ENCODE data around the gene RBMS3. TPM values are rescaled to one million over a fixed set of nuclear protein-coding genes. Genes with fewer than 3 reads are reported as not detected.

RBMS3 gene
- total RNA-seq, 1 donor from 2014 or later: 13.2 TPM

DNA sequence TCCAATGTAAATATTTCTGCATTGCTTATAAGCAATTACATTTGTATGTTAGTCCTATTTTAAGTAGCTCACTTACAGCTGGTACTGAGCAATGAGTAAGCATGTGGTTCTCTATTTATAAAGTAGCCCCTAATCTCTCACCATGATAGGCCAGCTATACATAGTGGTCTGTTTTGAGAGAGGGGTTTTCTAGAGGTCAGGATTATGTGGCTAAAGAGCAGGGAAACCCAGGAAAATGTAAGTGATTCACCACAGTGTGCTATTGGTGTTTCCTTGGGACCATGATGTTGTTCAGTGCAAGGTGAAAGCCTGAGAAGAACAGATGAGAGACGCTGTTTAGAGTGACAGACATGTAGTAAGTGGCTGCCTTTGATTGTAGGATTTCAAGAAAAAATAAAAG, 26.4 kb downstream of the RBMS3 start:
- no peak overlapping the region for H3K4me3 ChIP-seq (ENCODE audit: low read depth, low read length)
- TF ChIP-seq, protein P1, sequence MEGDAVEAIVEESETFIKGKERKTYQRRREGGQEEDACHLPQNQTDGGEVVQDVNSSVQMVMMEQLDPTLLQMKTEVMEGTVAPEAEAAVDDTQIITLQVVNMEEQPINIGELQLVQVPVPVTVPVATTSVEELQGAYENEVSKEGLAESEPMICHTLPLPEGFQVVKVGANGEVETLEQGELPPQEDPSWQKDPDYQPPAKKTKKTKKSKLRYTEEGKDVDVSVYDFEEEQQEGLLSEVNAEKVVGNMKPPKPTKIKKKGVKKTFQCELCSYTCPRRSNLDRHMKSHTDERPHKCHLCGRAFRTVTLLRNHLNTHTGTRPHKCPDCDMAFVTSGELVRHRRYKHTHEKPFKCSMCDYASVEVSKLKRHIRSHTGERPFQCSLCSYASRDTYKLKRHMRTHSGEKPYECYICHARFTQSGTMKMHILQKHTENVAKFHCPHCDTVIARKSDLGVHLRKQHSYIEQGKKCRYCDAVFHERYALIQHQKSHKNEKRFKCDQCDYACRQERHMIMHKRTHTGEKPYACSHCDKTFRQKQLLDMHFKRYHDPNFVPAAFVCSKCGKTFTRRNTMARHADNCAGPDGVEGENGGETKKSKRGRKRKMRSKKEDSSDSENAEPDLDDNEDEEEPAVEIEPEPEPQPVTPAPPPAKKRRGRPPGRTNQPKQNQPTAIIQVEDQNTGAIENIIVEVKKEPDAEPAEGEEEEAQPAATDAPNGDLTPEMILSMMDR (conservative IDR thresholded peaks at IDR 0.05; ENCODE audit: low read depth, low read length): no peak
- no peak for DNase-seq (ENCODE audit: low read depth)

DNA sequence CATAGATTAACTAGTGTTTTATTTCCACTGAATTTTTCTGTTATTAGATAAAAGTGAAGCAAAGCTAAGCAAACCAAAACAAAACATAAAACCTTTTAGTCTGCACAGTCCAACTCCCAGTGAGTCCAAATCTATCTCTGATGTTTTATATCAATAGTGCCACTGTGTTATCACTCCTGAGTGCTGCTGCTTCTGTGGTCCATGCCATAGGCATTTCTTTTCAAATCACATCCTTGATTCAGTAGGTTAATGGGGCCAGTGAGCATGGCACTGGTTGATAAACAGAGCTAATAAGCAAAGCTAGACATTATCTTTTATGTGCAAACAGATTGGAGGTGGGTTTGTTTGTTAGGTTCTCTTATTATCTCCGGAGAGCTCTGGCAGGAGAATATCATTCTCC, 30.0 kb downstream of the RBMS3 start:
- no peak overlapping the region for H3K4me3 ChIP-seq (ENCODE audit: low read depth, low read length)
- TF ChIP-seq, protein P1 (conservative IDR thresholded peaks at IDR 0.05; ENCODE audit: low read depth, low read length): no peak
- DNase-seq (ENCODE audit: low read depth): no peak

DNA sequence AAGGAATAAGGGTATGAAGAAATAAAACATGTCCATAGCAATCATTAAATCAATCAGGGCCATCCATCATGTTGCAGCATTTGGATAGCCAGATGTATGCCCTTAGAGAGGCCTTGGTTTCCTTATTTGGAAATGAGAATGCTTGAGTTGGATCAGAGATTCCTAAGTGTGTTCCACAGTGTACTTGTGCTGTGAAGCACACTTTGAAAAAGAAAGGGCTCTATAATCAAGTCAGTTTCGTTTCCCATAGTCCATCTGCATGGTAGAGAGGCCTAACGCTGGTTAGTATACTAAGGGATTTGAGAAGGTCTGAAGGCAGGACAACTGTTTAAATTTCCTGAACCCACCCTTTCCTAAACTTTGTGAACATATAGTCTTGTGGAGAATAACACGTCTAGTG, 30.9 kb downstream of the RBMS3 start:
- TF ChIP-seq, protein P1 (conservative IDR thresholded peaks at IDR 0.05; ENCODE audit: low read depth, low read length): no peak
- H3K4me3 ChIP-seq (ENCODE audit: low read depth, low read length): no peak overlapping the region
- DNase-seq (ENCODE audit: low read depth): no peak

DNA sequence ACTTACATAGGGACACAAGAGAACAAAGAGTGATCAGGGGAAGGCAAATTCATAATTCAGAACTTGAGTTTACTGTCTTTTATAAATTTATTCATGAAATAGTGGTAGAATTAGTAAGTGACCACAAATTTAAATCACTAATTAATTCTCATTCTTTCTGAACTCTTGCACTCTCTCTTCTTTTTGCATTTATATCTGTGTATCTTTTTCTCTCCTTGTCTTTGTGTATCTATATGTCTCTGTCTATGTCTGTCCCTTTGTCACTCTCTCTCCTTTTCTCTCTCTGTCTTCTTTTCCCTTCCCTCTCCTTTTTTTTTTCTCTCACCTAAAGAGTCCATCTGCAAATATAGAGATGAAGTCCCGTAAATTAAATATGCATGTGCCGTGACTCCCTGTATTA, 31.5 kb downstream of the RBMS3 start:
- no peak for DNase-seq (ENCODE audit: low read depth)
- H3K4me3 ChIP-seq (ENCODE audit: low read depth, low read length): no peak overlapping the region
- TF ChIP-seq, protein P1 (conservative IDR thresholded peaks at IDR 0.05; ENCODE audit: low read depth, low read length): no peak

DNA sequence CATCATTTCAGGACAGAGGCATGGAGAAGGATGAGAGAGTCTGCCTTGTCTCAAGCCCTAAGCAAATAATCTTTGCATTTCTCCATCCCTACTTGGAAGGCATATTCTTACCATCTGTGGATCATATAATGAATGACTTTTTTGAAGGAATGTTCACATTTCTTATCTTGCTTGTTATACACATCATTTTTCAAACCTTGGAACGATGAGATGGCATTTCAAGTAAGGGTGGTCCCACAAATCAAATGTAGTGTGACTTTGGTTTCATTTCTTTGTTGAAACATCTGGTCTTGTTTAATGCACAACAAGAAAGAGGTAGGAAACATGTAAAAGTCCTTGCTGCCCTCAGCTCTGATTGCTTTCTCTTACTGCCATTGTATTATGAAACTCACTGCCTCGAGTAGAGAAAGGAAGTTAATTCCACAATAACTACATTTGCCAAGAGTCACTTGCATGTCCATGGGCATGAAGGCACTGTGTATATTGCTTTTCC, 32.1 kb downstream of the RBMS3 start:
- DNase-seq (ENCODE audit: low read depth): no peak
- H3K4me3 ChIP-seq (ENCODE audit: low read depth, low read length): no peak overlapping the region
- TF ChIP-seq, protein P1 (conservative IDR thresholded peaks at IDR 0.05; ENCODE audit: low read depth, low read length): no peak

DNA sequence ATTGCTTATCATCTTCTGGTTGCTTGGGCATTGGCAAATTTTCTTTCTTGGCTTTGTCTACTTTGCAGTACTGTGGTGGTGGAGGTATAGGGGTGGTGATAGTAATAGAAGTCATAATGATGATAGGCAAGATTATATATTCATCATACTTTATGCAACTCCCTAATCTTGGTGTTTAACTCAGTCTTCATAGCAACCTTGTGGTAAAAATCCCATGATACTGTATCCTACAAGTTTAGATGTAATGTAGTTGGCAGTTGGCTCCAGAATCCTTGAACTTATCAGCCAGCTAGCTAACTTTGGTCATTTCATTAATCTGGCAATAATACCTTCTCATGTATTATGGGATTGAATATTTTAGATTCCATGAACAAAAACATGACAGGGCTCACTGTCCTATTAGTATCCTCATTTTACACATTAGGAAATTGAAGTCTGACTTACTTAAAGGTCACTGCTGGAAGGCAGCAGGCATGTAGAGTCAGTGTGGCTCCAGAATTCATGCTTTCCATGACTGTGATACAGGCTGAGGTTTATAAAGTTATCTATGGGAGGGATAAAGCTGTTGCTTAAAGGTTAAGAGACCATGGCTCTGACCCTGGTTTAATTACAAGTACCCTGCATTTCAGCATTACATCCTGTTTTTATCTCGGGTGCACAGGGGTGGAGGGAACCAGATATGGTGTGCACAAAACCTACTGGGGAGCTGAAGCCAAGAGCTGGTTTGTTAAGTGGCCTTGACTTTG, 33.3 kb downstream of the RBMS3 start:
- TF ChIP-seq, protein P1 (conservative IDR thresholded peaks at IDR 0.05; ENCODE audit: low read depth, low read length): no peak
- no peak overlapping the region for H3K4me3 ChIP-seq (ENCODE audit: low read depth, low read length)
- DNase-seq (ENCODE audit: low read depth): no peak

DNA sequence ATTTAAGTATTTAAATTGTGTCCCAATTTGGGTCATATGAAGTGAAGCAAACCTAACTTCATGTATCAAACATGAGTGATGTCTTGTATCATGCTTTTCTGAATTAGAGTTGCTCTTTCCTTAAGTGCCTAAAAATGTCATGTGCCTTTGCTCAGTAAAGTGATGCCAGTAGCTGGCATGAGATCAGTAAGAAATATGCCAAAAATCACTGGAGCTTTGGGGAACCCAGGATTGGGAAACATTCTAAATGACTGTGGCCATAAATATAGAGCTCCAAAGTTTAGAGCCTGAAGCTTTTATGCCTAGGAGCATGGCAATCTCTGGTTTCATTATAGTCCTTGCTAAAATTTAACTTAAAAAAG, 33.8 kb downstream of the RBMS3 start:
- TF ChIP-seq, protein P1 (conservative IDR thresholded peaks at IDR 0.05; ENCODE audit: low read depth, low read length): no peak
- H3K4me3 ChIP-seq (ENCODE audit: low read depth, low read length): no peak overlapping the region
- no peak for DNase-seq (ENCODE audit: low read depth)

Measured in epithelial cell of proximal tubule (primary cell).